GM10266 (cell line): Measurements from ENCODE around the gene UNC13B.
"Not testable (repeated sequence)": the region's sequence is repeated elsewhere in the genome, so short reads cannot be mapped to it uniquely, and the experiment has no call there.

Experiments
- DNase-seq: peaks from one replicate; pipeline ENCODE4 v3.0.0; 2012; ENCODE audit errors: extremely low spot score
- TF ChIP-seq, protein P1 (sequence below): IDR thresholded peaks from 2 replicates; pipeline ENCODE4 v1.5.1; 2012; ENCODE audit warnings: mild to moderate bottlenecking, low read depth; ENCODE audit not compliant: control insufficient read depth, insufficient read depth; ENCODE audit errors: missing control alignments

The UNC13B gene

DNA sequence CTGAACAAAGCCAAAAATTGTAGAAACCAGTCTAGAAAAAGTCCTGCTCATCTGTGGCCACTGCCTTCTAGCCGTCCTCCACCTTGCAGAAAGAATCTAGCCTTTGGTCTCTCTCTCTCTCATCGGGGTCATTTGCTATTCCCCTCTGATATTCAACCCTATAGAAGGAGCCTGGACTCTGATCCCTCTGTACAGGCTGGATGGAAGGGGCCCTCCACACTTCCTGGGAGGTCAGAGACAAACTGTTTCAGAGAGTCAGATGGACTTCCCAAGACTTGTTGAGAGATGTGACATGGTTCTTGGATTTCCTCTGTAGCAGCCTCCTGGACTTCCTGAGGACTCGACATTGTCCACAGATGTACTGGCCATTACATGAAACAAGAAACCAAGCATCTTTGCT lies 243.1 kb downstream of the UNC13B start:
- no peak for DNase-seq
- TF ChIP-seq, protein P1, sequence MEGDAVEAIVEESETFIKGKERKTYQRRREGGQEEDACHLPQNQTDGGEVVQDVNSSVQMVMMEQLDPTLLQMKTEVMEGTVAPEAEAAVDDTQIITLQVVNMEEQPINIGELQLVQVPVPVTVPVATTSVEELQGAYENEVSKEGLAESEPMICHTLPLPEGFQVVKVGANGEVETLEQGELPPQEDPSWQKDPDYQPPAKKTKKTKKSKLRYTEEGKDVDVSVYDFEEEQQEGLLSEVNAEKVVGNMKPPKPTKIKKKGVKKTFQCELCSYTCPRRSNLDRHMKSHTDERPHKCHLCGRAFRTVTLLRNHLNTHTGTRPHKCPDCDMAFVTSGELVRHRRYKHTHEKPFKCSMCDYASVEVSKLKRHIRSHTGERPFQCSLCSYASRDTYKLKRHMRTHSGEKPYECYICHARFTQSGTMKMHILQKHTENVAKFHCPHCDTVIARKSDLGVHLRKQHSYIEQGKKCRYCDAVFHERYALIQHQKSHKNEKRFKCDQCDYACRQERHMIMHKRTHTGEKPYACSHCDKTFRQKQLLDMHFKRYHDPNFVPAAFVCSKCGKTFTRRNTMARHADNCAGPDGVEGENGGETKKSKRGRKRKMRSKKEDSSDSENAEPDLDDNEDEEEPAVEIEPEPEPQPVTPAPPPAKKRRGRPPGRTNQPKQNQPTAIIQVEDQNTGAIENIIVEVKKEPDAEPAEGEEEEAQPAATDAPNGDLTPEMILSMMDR = no peak

DNA sequence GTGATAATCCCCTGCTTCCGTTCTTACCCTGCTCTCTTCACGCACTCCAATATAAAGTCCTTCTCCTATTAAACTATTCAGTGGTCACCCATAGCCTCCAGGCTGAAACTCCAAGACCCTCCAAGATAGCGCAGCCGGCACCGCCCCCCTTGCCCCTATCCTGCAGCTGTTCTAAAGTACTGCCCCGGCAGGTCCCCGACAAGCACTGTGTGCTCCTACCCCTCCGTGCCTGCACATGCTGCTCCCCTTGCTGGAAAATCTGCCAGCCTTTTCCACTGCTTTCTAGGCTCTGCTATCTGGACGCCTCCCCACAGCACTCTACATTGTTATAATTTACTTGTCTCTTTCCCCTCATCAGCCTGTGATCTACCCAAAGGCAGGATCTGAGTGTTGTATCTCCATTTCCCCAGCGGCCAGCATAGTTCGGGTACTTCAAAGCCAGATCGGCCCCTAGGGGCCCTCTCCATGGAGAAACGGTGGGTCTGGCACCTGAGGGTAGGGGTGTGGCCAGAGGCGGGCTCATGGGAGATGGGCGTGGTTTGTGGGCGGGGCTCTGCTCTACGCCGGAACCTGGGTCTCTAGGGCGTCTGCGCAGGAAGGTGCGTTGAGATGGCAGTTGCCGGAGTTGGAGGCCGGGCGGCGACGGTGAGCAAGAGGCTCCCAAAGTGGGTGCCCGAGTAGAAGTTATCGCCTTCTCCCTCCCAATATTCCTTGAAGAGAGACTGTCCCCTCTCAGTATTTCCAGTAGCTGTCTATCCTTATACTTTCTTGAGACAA lies 244.6 kb downstream of the UNC13B start:
- DNase-seq = no peak
- TF ChIP-seq, protein P1 = no peak

DNA sequence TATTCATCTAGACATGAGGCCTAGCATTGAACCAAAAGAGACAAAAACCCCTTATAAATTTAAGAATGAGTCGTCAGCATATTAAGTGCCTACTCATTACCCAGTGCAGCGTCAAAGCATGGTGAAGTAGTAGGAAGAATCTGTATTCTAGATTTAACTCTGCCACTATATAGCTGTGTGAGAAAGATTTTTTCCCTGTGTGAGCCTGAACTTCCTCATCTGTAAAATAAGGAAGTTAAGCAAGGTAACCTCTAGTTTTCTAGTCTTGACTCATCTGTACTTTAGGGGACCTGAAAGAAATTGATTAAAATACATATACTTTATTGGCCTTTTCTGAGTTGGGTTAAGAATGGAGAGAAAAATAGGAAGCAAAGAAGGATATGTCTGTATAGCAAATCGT lies 246.0 kb downstream of the UNC13B start:
- TF ChIP-seq, protein P1 = no peak
- DNase-seq = no peak

DNA sequence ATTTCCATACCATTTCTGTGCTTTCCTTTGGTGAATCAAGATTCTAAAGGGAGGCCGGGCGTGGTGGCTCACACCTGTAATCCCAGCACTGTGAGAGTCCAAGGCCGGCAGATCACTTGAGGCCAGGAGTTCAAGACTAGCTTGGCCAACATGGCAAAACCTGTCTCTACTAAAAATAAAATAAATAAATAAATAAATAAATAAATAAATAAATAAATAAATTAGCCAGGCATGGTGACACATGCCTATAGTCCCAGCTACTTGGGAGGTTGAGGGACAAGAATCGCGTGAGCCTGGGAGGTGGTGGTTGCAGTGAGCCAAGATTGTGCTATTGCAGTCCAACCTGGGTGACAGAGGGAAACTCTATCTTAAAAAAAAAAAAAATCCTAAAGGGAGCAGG lies 247.6 kb downstream of the UNC13B start:
- not testable (repeated sequence) for DNase-seq

DNA sequence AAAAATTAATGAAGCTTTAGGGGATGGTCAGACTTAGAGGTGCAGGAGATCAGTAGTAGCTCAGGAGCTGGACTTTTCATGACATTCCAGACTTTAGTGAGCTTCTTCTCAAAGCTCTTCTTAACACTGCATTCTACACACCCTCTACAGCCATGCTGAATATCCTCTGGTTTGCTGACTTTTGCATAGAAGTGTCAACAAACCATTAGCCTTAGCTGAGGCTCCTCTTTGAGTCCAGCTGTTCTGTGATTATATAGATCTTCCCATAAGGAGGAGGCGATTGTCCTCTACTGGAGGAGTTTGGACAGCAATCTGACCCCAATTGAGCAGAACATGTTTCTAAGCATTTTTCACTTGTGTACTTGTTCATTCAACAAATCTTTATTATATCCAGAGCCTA lies 253.1 kb downstream of the UNC13B start:
- TF ChIP-seq, protein P1 = no peak
- DNase-seq = no peak

DNA sequence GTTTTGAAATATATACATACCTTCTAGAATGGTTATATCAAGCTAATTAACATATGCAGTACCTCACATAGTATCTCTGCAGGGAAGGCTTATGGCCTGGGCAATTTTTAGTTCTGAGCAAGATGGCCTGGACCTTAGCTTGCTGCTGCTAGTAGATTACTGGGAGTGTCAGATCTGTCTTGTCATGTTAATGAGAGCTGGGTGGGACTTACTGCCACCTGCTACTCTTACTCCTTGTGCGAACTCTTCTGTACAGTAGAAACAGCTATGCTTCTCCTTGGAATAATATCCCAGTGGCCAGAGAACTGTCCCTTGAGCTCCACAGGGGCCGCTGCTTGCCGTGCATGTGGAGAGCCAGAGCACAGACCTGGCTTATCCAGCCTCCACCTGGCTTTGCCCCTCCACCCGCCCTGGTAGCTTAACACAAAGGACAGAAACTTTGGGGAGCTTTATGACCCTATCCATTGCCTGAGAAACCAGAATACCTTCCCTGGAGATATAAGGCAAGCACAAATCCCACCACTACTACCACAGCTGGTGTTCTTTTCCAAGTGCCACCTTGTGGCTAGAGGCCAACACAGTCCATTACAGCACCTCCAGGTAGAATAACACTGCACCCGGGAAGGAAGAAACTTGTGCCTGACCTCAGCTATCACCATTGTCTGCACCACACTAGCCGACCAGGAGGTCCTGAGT lies 253.7 kb downstream of the UNC13B start:
- DNase-seq = no peak

DNA sequence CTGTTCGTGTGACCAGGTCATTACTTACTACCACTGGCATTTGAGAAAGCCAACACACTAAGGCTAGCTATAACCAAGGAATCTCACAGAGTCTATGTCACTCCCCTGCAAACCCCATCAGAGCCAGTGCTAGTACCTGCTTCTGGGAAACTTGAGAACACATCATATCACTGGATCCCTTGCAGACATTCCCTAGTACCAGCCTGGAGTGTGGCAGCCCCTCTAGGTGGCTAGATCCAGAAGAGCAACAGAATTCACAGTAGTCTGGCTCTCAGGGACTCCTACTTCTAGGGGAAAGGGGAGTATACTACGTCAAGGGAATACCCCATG lies 254.3 kb downstream of the UNC13B start:
- no peak for DNase-seq
- TF ChIP-seq, protein P1 = no peak

More for the DNA sequence above, 253.7 kb downstream of the UNC13B start:
- TF ChIP-seq, protein P1 = no peak
